Measurements from ENCODE around the gene CCR1. TPM values are rescaled to one million over a fixed set of nuclear protein-coding genes. Genes with fewer than 3 reads are reported as not detected.
A peak's percentile ranks its signal among the peaks of the same experiment; 100 is the strongest.

Gene CCR1
- 22.6 and 23.2 TPM in 2 replicates for total RNA-seq

DNA sequence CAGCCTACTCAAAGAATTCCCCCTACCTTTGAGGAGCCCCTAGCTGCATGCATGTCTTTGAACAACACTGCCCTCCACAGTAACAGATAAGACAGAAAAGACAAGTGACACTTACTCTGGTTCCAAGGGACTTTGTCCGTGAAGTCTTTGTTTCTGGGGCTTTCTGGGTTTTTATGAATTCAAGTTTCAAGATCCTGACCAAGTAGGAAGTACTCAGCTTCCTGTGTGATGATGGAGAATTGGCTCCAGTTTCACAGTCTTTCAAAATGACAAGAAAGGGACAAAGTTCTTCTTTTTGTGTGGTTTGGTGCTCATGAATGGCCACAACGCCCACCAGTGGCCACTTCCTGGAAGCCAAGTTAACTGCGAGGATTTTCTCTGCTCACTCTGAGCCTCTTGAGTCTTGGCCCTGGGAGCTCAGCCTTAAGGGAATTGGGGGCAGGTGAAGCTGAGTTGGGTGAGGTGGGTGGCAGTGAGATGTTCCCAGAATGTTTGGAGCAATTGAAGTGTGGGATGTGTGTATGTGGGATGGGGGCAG is at the start of gene CCR1:
Gene CCR1, minus strand, starts transcription at position 147 of the 538 bp plus-strand sequence. CDS start 4,000 bp downstream, outside the sequence.
- peaks cover 70% of the 10 kb centered on the region for H3K4me1 Mint-ChIP-seq (ENCODE audit: low read depth)
- intact Hi-C loops (cut with micrococcal nuclease) = loop anchor here (1.0 to 5.0 kb wide), 9 partner anchors 20 to 265 kb away; partner anchors contain the start of gene CXCR6
- peak within 1 kb of the TSS; percentile 91 for H3K27ac Mint-ChIP-seq
- H3K27me3 Mint-ChIP-seq (ENCODE audit: insufficient read depth) = no peaks in the 10 kb centered on the region
- peak within 1 kb of the TSS; percentile 78 for H3K4me3 Mint-ChIP-seq
- DNase-seq (ENCODE audit: low spot score) = peak; percentile 58
- no peaks in the 10 kb centered on the region for H3K9me3 Mint-ChIP-seq
- peaks cover 20% of the 10 kb centered on the region for H3K36me3 Mint-ChIP-seq (ENCODE audit: low read depth)

DNA sequence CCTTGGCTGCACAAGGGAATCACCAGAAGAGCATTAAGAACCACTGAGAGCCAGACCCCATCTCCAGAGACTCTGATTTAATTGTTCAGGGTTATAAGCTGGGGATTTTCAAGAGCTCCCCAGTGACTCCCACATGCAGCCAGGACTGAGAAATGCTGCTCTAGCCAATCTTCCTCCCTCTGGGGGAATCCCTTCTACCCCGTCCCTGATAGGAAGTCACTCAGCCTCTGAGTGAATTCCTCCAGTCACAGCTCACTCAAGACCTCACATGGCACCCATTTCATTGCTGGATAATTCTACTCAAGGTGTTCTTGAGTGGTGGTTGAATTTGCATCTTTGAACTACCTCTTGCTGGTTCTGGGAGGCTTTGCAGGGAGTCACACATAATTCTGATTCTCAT is 44.9 kb upstream of the CCR1 start:
- peaks cover 30% of the 10 kb centered on the region for H3K27me3 Mint-ChIP-seq (ENCODE audit: insufficient read depth)
- intact Hi-C loops (cut with micrococcal nuclease) = no loop called here

DNA sequence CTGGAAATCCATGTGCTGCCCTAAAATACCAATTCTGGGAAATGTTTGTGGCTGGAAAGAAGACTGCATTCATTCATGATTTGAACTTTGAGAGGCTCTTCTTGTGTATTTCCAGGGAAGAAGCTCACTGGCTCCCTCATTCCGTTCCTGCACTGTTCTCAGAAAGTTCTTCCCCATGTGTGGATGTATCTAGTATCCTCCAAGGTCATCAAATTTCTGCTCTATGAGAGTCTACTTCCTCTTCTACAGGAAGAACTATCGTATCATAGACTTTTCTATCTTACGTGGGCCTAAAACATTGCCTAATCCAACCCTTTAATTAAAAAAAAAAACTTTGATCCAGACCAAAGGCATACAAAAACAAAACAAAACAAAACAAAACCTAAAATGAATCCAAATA is 37.0 kb upstream of the CCR1 start:
- peaks cover 15% of the 10 kb centered on the region for H3K27me3 Mint-ChIP-seq (ENCODE audit: insufficient read depth)
- no peak overlapping the region for H3K27ac Mint-ChIP-seq

More for the DNA sequence above, 44.9 kb upstream of the CCR1 start:
- no peak overlapping the region for H3K4me3 Mint-ChIP-seq
- peaks cover 9% of the 10 kb centered on the region for H3K9me3 Mint-ChIP-seq
- no peaks in the 10 kb centered on the region for H3K36me3 Mint-ChIP-seq (ENCODE audit: low read depth)
- no peak overlapping the region for H3K27ac Mint-ChIP-seq
- no peak for DNase-seq (ENCODE audit: low spot score)
- H3K4me1 Mint-ChIP-seq (ENCODE audit: low read depth) = peaks cover 5% of the 10 kb centered on the region

DNA sequence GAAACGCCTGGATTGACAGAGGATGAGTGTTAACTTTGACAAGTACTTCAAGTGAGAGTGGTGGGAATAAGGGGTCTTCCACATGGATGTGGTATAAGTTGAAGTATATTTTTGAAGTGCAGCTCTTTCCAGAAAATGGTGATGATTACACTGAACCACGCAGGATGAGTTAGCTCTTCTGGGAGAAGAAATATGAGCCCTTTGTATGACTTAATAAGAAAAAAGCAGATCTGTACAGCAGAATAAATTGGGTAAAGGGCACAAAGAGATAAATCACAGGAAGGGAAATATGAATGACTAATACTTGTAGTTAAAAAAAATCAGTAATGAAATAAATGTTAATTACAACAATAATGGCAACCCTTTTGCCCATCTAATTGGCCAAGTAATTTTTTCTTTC is 35.4 kb upstream of the CCR1 start:
- no peak for DNase-seq (ENCODE audit: low spot score)
- intact Hi-C loops (cut with micrococcal nuclease) = no loop called here
- Mint-ChIP-seq H3K4me3 (no peak overlapping the region), H3K4me1 (ENCODE audit: low read depth) (peaks cover 13% of the 10 kb centered on the region), H3K27ac (no peak overlapping the region), H3K36me3 (ENCODE audit: low read depth) (no peaks in the 10 kb centered on the region), H3K27me3 (ENCODE audit: insufficient read depth) (peaks cover 26% of the 10 kb centered on the region), H3K9me3 (no peaks in the 10 kb centered on the region)

More for the DNA sequence above, 37.0 kb upstream of the CCR1 start:
- no peaks in the 10 kb centered on the region for H3K9me3 Mint-ChIP-seq
- DNase-seq (ENCODE audit: low spot score) = no peak
- no peak overlapping the region for H3K4me3 Mint-ChIP-seq
- H3K4me1 Mint-ChIP-seq (ENCODE audit: low read depth) = peaks cover 8% of the 10 kb centered on the region
- H3K36me3 Mint-ChIP-seq (ENCODE audit: low read depth) = no peaks in the 10 kb centered on the region
- intact Hi-C loops (cut with micrococcal nuclease) = no loop called here

DNA sequence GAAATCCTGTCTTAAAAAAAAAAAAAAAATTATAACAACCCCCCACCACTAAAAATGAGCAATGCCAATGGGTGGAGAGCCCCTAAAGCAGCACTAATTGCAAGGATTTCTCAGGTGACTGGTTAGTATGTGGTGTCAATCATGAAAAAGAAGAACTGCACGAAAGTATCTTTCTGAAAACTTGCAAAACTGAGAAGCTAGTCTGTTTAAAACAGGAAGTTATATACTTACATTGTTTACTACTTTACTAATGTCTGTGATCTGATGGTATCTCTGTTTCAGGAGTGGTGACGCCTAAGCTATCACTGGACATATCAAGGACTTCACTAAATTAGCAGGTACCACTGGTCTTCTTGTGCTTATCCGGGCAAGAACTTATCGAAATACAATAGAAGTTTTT is 34.0 kb upstream of the CCR1 start, which contains the start of gene CCR3:
Gene CCR3, plus strand, starts transcription at position 341 of the 400 bp plus-strand sequence. CDS start 22,699 bp downstream, outside the sequence.
- H3K36me3 Mint-ChIP-seq (ENCODE audit: low read depth) = no peaks in the 10 kb centered on the region
- intact Hi-C loops (cut with micrococcal nuclease) = no loop called here
- H3K4me3 Mint-ChIP-seq = no peak within 1 kb of the TSS
- H3K9me3 Mint-ChIP-seq = no peaks in the 10 kb centered on the region
- peaks cover 13% of the 10 kb centered on the region for H3K4me1 Mint-ChIP-seq (ENCODE audit: low read depth)
- peaks cover 33% of the 10 kb centered on the region for H3K27me3 Mint-ChIP-seq (ENCODE audit: insufficient read depth)
- H3K27ac Mint-ChIP-seq = no peak within 1 kb of the TSS
- no peak for DNase-seq (ENCODE audit: low spot score)

DNA sequence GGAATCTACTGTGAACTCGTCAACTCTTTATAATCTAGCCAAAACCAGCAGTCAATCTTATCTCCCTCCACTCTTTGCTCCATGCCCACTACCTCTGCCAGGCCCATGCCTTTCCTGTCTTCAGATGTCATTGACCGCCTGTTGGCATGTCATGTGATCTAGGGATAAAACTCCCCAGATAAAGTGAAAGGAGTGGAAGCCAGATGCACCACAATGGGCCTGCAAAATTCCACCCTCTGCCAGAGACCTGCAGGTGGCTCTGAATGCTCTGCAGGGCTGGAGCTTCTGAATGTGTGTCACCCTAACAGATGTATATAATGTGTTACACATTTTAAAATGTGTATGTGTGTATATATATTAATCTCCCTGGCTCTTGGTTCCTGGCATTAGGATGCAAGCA is 31.8 kb upstream of the CCR1 start:
- no peaks in the 10 kb centered on the region for H3K9me3 Mint-ChIP-seq
- no peaks in the 10 kb centered on the region for H3K36me3 Mint-ChIP-seq (ENCODE audit: low read depth)
- H3K27me3 Mint-ChIP-seq (ENCODE audit: insufficient read depth) = peaks cover 43% of the 10 kb centered on the region
- H3K27ac Mint-ChIP-seq = no peak overlapping the region
- intact Hi-C loops (cut with micrococcal nuclease) = no loop called here
- DNase-seq (ENCODE audit: low spot score) = no peak
- peaks cover 13% of the 10 kb centered on the region for H3K4me1 Mint-ChIP-seq (ENCODE audit: low read depth)
- no peak overlapping the region for H3K4me3 Mint-ChIP-seq

DNA sequence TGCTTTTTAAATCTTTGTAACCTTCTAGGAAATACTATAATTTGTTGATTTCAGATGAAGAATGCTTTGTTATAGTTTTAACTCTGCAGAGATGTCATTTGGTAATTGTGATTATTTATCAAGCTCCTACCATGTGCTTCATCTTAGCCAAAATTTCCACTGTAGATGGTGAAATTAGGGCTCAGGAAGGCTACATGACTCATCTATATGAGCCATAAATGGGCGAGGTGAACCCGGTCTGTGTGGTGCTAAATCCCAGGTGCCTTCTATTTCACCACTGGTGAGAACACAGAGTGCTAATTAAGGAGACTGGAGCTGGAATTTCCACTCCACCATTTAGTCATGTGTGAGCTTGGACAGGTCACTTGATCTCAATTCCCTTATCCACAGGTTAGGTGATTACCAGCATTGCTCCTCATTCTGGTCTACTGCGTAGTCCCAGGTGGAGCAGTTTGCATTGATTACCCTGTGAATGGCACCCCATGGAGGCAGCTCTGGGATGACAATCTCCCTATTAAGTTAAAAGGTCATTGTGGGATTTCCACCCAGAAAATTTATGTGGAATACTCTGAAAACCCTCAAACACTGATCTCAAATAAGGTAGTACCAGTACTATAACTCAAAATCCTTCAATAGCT is 31.3 kb upstream of the CCR1 start:
- Mint-ChIP-seq H3K4me3 (no peak overlapping the region), H3K9me3 (no peaks in the 10 kb centered on the region), H3K27me3 (ENCODE audit: insufficient read depth) (peaks cover 46% of the 10 kb centered on the region), H3K4me1 (ENCODE audit: low read depth) (peaks cover 13% of the 10 kb centered on the region), H3K27ac (no peak overlapping the region), H3K36me3 (ENCODE audit: low read depth) (no peaks in the 10 kb centered on the region)
- DNase-seq (ENCODE audit: low spot score) = no peak
- intact Hi-C loops (cut with micrococcal nuclease) = no loop called here

DNA sequence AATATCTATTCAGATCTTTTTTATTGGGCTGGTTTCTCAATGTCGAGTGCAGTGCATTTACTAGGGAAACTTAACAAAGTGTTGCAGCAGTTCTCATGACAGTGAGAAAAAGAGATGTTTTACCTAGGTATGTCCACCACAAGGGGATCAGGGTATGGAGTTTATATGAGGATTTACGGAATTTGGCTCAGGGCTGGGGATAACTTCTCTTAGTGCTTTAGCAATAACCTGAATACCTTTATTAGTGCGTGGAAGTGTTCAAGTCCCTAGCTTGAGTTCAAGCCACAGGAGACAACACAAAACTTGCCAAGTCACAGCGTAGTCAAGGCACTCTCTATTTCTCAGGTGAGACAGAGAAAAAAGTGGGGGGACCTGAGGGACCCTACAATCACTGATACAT is 30.3 kb upstream of the CCR1 start:
- peaks cover 40% of the 10 kb centered on the region for H3K27me3 Mint-ChIP-seq (ENCODE audit: insufficient read depth)
- no peak overlapping the region for H3K27ac Mint-ChIP-seq
- no peak for DNase-seq (ENCODE audit: low spot score)
- intact Hi-C loops (cut with micrococcal nuclease) = no loop called here
- no peaks in the 10 kb centered on the region for H3K9me3 Mint-ChIP-seq
- peaks cover 13% of the 10 kb centered on the region for H3K4me1 Mint-ChIP-seq (ENCODE audit: low read depth)
- H3K4me3 Mint-ChIP-seq = no peak overlapping the region
- no peaks in the 10 kb centered on the region for H3K36me3 Mint-ChIP-seq (ENCODE audit: low read depth)

DNA sequence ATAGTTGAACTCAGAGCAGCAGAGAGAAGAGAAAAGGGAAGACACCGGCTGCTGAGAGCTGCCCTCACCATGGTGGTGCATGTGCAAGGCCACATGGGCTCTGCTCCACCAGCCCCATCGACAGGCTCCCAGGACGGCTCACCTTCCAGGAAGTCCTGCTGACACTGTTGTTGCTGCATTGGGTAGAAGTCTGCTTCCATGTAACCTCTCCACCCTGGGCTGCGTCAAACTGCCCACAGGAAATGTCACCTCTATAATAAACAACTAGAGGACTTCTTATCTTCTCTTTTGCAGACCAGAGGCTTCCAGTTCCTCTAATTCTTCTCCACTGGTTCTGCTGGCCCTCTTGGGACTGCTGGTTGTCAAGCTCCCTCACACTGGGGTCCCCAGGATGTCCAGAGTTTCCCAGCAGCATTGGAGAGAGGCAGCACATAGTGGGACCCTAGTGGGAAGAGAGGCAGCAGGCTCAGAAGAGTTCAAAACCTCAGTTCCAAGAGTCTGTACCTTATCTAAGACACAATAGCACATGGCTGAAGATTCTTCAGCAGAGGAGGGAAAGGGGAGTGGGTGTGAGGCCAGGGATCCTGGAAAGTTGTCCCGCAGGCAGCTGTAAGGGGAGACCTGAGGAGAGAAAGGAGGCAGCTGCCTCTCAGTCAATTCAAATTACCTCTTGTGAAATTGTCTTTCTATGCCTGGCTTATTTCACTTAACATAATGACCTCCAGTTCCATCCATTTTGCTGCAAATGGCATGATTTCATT is 28.4 kb upstream of the CCR1 start:
- H3K36me3 Mint-ChIP-seq (ENCODE audit: low read depth) = no peaks in the 10 kb centered on the region
- peaks cover 46% of the 10 kb centered on the region for H3K27me3 Mint-ChIP-seq (ENCODE audit: insufficient read depth)
- no peak overlapping the region for H3K4me3 Mint-ChIP-seq
- H3K4me1 Mint-ChIP-seq (ENCODE audit: low read depth) = peaks cover 5% of the 10 kb centered on the region
- no peaks in the 10 kb centered on the region for H3K9me3 Mint-ChIP-seq
- no peak for DNase-seq (ENCODE audit: low spot score)
- intact Hi-C loops (cut with micrococcal nuclease) = no loop called here
- no peak overlapping the region for H3K27ac Mint-ChIP-seq

DNA sequence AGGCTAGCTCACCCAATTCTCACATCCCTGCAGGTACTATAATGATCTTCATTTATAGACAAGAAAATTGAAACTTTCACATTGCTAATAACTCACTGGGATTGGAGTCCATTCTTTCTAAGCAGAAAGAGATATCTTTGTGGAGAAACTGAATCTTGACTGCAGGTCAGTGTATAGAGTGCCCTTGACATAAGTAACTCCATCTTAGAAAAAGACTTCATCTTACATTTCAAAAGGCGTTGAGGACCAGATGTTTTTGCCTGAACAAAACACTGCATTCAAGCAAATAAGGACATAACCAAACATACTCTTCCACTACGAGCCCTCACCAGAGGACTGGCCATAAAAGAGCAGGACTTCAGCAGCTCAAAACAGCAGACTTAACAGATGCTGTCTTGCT is 27.3 kb upstream of the CCR1 start:
- Mint-ChIP-seq H3K4me3 (no peak overlapping the region), H3K27ac (no peak overlapping the region), H3K9me3 (no peaks in the 10 kb centered on the region), H3K27me3 (ENCODE audit: insufficient read depth) (peaks cover 49% of the 10 kb centered on the region), H3K4me1 (ENCODE audit: low read depth) (peaks cover 9% of the 10 kb centered on the region), H3K36me3 (ENCODE audit: low read depth) (no peaks in the 10 kb centered on the region)
- no peak for DNase-seq (ENCODE audit: low spot score)
- intact Hi-C loops (cut with micrococcal nuclease) = no loop called here

DNA sequence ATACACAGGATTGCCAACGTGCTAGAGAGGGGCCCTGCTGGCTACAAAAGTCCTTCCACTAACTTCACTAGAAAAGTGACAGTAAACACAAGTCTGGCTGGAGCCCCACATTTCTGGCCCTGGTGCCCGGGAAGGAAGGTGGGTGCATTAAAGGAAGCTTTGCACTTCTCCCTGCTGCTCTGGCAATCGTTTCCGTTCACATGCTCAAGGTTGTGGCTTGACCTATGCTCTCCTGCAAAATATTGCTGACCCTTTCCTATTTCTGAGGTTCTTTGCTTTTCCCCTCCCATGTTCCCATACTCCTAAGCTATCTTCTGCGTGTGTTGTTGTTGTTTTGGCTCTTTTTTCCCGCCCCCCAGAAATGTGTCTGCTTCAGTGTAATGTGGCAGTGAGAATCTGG is 25.1 kb upstream of the CCR1 start:
- Mint-ChIP-seq H3K4me3 (no peak overlapping the region), H3K36me3 (ENCODE audit: low read depth) (no peaks in the 10 kb centered on the region), H3K27me3 (ENCODE audit: insufficient read depth) (peaks cover 38% of the 10 kb centered on the region), H3K4me1 (ENCODE audit: low read depth) (peaks cover 13% of the 10 kb centered on the region), H3K9me3 (no peaks in the 10 kb centered on the region), H3K27ac (no peak overlapping the region)
- intact Hi-C loops (cut with micrococcal nuclease) = no loop called here
- DNase-seq (ENCODE audit: low spot score) = no peak

DNA sequence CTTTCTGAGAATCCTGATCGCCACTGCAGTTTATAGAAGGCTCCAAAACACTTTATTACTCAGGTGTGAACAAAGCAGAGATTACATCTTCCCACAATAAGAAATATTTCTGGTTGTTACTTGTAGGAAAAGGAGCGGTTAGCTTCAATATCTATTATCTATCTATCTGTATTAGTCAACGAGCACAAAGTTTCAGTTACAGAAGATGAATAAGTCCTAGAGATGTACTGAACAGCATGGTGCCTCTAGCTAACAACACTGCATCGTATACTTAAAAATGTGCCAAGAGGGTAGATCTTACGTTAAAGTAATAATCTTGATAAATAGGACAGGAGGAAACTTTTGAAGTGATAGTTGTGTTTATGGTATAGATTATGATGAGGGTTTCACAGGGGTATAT is 23.2 kb upstream of the CCR1 start:
- intact Hi-C loops (cut with micrococcal nuclease) = no loop called here
- peaks cover 36% of the 10 kb centered on the region for H3K27me3 Mint-ChIP-seq (ENCODE audit: insufficient read depth)

More for the DNA sequence above, 23.2 kb upstream of the CCR1 start:
- H3K36me3 Mint-ChIP-seq (ENCODE audit: low read depth) = no peaks in the 10 kb centered on the region
- DNase-seq (ENCODE audit: low spot score) = no peak
- H3K4me3 Mint-ChIP-seq = no peak overlapping the region
- H3K4me1 Mint-ChIP-seq (ENCODE audit: low read depth) = peaks cover 18% of the 10 kb centered on the region
- H3K9me3 Mint-ChIP-seq = peaks cover 4% of the 10 kb centered on the region
- no peak overlapping the region for H3K27ac Mint-ChIP-seq
